ENCODE results near the gene SRMS.

Gene SRMS

DNA sequence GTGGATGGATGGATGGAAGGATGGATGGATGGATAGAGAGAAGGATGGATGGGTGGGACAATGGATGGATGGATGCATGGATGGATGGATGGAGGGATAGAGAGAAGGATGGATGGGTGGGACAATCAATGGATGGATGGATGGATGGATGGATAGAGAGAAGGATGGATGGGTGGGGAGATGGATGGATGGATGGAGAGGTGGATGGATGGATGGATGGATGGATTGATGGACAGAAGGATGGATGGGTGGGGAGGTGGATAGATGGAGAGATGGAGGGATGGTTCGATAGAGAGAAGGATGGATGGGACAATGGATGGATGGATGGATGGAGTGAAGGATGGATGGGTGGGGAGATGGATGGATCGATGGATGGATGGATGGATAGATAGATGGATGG is 55.0 kb downstream of the SRMS start:
- in situ Hi-C loops (cut with MboI; ENCODE audit: low sequenced_read_pairs) = no loop called here

DNA sequence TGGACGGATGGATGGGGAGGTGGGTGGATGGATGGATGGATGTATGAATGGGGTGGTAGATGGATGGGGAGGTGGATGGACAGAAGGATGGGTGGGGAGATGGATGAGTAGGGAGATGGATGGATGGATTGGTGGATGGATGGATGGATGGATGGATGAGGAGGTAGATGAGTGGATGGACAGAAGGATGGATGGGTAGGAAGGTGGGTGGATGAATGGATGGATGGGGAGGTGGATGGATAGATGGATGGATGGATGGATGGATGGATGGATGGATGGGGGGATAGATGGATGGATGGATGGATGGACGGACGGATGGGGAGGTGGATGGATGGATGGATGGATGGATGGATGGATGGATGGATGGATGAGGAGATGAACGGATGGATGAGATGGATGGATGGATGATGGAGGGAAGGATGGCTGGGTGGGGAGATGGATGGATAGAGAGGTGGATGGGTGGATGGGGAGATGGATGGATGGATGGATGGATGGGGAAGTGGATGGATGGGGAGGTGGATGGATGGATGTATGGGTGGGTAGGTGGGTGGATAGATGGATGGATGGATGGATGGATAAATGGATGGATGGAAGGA is 55.8 kb downstream of the SRMS start:
- in situ Hi-C loops (cut with MboI; ENCODE audit: low sequenced_read_pairs) = no loop called here

DNA sequence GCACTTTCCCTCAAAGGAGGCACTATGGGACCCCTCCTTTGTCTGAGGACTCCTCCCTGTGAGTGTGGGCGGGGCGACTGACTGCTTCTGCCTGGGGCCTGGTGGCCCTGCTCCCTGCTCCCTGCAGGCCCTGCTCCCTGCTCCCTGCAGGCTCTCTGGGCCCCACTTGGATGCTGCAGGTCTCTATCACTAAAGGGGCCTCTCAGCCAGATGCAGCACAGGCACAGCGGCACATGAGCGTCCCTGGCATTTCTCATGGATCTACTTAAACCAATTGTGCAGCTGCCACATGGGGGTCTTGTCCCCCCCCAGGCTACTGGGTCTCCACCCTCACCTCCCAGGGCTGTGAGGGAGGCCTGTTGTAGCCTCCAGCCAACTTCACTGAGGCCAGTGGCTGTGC is 56.5 kb downstream of the SRMS start:
- in situ Hi-C loops (cut with MboI; ENCODE audit: low sequenced_read_pairs) = no loop called here

Data from hTERT RPE-1 (cell line).